OCI-LY7 (cell line): ENCODE results near the gene GMDS. TPM values are rescaled to one million over a fixed set of nuclear protein-coding genes. Genes with fewer than 3 reads are reported as not detected.

Experiments used
- BruUV-seq: library from RNA; stranded (reverse); fragments of 400-500 nt; replicated peaks from 2 replicates; lab custom pipeline; 2021; lab: Mats Ljungman, UMichigan
- CTCF ChIA-PET: fragments of 300-600 bp; sonication (Branson Sonifier 250); formaldehyde crosslinking; loops from one replicate; lab custom pipeline; 2022; ENCODE audit warnings: antibody characterized with exemption; ENCODE audit not compliant: unreplicated experiment; lab: Charles Lee
- POLR2A ChIA-PET: fragments of 300-600 bp; sonication (Branson Sonifier 250); formaldehyde crosslinking; loops from one replicate; lab custom pipeline; 2022; ENCODE audit warnings: antibody characterized with exemption; lab: Charles Lee
- DNase-seq: peaks from one replicate; pipeline ENCODE4 v3.0.0-alpha.2; 2015; ENCODE audit warnings: low spot score
- H2AFZ ChIP-seq: fragments of 200-600 bp; sonication (generic), shearing (Covaris generic); 2 replicates; pipeline ENCODE4 v1.6.1; 2014; ENCODE audit warnings: mild to moderate bottlenecking, antibody characterized with exemption, low read length, moderate library complexity
- H3K27ac ChIP-seq: fragments of 200-600 bp; sonication (generic); 2 replicates; pipeline ENCODE4 v1.5.1; 2014; ENCODE audit warnings: mixed run types, low read depth, mild to moderate bottlenecking, moderate library complexity, low read length, inconsistent platforms; ENCODE audit not compliant: poor library complexity, severe bottlenecking
- H3K36me3 ChIP-seq: fragments of 200-600 bp; sonication (generic); 2 replicates; pipeline ENCODE4 v1.6.1; 2014; ENCODE audit warnings: mild to moderate bottlenecking, antibody characterized with exemption, low read length, moderate library complexity, mixed read lengths; ENCODE audit not compliant: insufficient read depth
- H3K4me1 ChIP-seq: fragments of 200-600 bp; sonication (generic); 2 replicates; pipeline ENCODE4 v1.5.1; 2014; ENCODE audit warnings: mild to moderate bottlenecking, low read length; ENCODE audit not compliant: insufficient read depth, poor library complexity, severe bottlenecking
- H3K4me2 ChIP-seq: fragments of 200-600 bp; sonication (generic); 2 replicates; pipeline ENCODE4 v1.6.1; 2014; ENCODE audit warnings: mild to moderate bottlenecking, low read length
- H3K4me3 ChIP-seq: fragments of 200-600 bp; sonication (generic); 2 replicates; pipeline ENCODE4 v1.5.1; 2014; ENCODE audit warnings: mild to moderate bottlenecking, low read depth, low read length; ENCODE audit not compliant: poor library complexity, severe bottlenecking
- H3K79me2 ChIP-seq: fragments of 200-600 bp; sonication (generic); 2 replicates; pipeline ENCODE4 v1.6.1; 2016; ENCODE audit warnings: low read depth, mild to moderate bottlenecking, low read length, moderate library complexity, mixed read lengths; ENCODE audit not compliant: insufficient read depth
- H3K9me2 ChIP-seq: fragments of 200-600 bp; sonication (generic); 2 replicates; pipeline ENCODE4 v1.6.1; 2016; ENCODE audit warnings: mild to moderate bottlenecking, low read length, mixed read lengths; ENCODE audit not compliant: insufficient read depth
- H3K9me3 ChIP-seq: fragments of 200-600 bp; sonication (generic); 2 replicates; pipeline ENCODE4 v1.6.1; 2014; ENCODE audit warnings: mild to moderate bottlenecking, mixed run types, low read length, mixed read lengths
- H4K20me1 ChIP-seq: fragments of 200-600 bp; sonication (generic); 2 replicates; pipeline ENCODE4 v1.6.1; 2014; ENCODE audit warnings: mild to moderate bottlenecking, antibody characterized with exemption, low read length, moderate library complexity, mixed read lengths; ENCODE audit not compliant: insufficient read depth
- CTCF ChIP-seq: fragments of 200-600 bp; sonication (generic); conservative IDR thresholded peaks from 2 replicates; pipeline ENCODE4 v1.5.1; 2014; ENCODE audit warnings: mild to moderate bottlenecking, antibody characterized with exemption, low read length, moderate library complexity, mixed read lengths
- EZH2phosphoT487 ChIP-seq: fragments of 200-600 bp; sonication (generic); IDR thresholded peaks from 2 replicates; pipeline ENCODE4 v1.6.1; 2018; ENCODE audit warnings: low read depth, borderline replicate concordance, mild to moderate bottlenecking, mixed run types, antibody characterized with exemption, low read length, moderate library complexity, mixed read lengths
- intact Hi-C: fragments of 100-400 bp; cut with micrococcal nuclease; formaldehyde crosslinking; loops from one replicate; pipeline ENCODE4 v1.10.0; 2022; ENCODE audit not compliant: unreplicated experiment
- total RNA-seq, 2 experiments: library from RNA; depleted of rRNA in 1 of 2; stranded (reverse); fragments of >200 nt in 1 of 2; shearing (Covaris generic) in 1 of 2; gene quantifications; 2 replicates each; pipeline ENCODE4 v1.2.3, GENCODE V29; 2014 to 2022

The GMDS gene
- total RNA-seq, 2 experiments from 2014 or later = 9.9 to 26.8 TPM

GRCh38 chr6:1800845-1801244, 444.6 kb downstream of the GMDS start:
- Histone ChIP-seq H3K27ac (no peak overlapping the region), H3K36me3 (no peaks in the 10 kb centered on the region), H3K9me2 (no peaks in the 10 kb centered on the region), H3K4me2 (no peak overlapping the region), H4K20me1 (no peaks in the 10 kb centered on the region), H3K79me2 (no peaks in the 10 kb centered on the region), H3K4me1 (peaks cover 13% of the 10 kb centered on the region), H3K9me3 (no peaks in the 10 kb centered on the region), H3K4me3 (no peak overlapping the region), H2AFZ (no peak overlapping the region)
- BruUV-seq = no TSS peak
- CTCF ChIA-PET = no interaction called here
- intact Hi-C loops = no loop called here
- DNase-seq = no peak
- POLR2A ChIA-PET = interaction anchor here (0.5 to 1.1 kb wide), 3 partner anchors 14 to 926 kb away, joined by 3 read pairs; no protein-coding TSS in a partner anchor
- TF ChIP-seq EZH2phosphoT487 (no peak), CTCF (no peak)

GRCh38 chr6:1798965-1799325, 446.5 kb downstream of the GMDS start:
- H3K9me3 ChIP-seq = no peaks in the 10 kb centered on the region
- BruUV-seq = no TSS peak
- H3K27ac ChIP-seq = no peak overlapping the region
- intact Hi-C loops = loop anchor here (10.0 kb wide), 1 partner anchor 306 kb away; no protein-coding TSS in a partner anchor
- H3K79me2 ChIP-seq = no peaks in the 10 kb centered on the region
- peaks cover 13% of the 10 kb centered on the region for H3K4me1 ChIP-seq
- H4K20me1 ChIP-seq = no peaks in the 10 kb centered on the region
- DNase-seq = no peak
- no peak overlapping the region for H2AFZ ChIP-seq
- TF ChIP-seq EZH2phosphoT487 (no peak), CTCF (no peak)
- H3K4me2 ChIP-seq = no peak overlapping the region
- CTCF ChIA-PET = no interaction called here
- H3K4me3 ChIP-seq = no peak overlapping the region
- H3K36me3 ChIP-seq = no peaks in the 10 kb centered on the region
- POLR2A ChIA-PET = no interaction called here
- no peaks in the 10 kb centered on the region for H3K9me2 ChIP-seq

- Histone ChIP-seq H3K36me3 (no peaks in the 10 kb centered on the region), H3K4me1 (peaks cover 13% of the 10 kb centered on the region), H3K9me3 (no peaks in the 10 kb centered on the region), H3K27ac (no peak overlapping the region), H3K4me3 (no peak overlapping the region), H3K79me2 (no peaks in the 10 kb centered on the region), H3K4me2 (no peak overlapping the region), H2AFZ (no peak overlapping the region), H3K9me2 (no peaks in the 10 kb centered on the region), H4K20me1 (no peaks in the 10 kb centered on the region)
- TF ChIP-seq CTCF (no peak), EZH2phosphoT487 (no peak)
- no peak for DNase-seq
- intact Hi-C loops = loop anchor here (10.0 kb wide), 1 partner anchor 306 kb away; no protein-coding TSS in a partner anchor
- ChIA-PET CTCF (no interaction called here), POLR2A (interaction anchor here (2.6 kb wide), 1 partner anchor 12 kb away, joined by 15 read pairs; no protein-coding TSS in a partner anchor)
- BruUV-seq = no TSS peak
These were observed 447.0 kb downstream of the GMDS start for GRCh38 chr6:1798303-1798964.
